Measurements from ENCODE around the gene UQCRFS1. TPM values are rescaled to one million over a fixed set of nuclear protein-coding genes. Genes with fewer than 3 reads are reported as not detected.

Gene UQCRFS1
- total RNA-seq, 1 donor from 2014 or later = 40.3 TPM

DNA sequence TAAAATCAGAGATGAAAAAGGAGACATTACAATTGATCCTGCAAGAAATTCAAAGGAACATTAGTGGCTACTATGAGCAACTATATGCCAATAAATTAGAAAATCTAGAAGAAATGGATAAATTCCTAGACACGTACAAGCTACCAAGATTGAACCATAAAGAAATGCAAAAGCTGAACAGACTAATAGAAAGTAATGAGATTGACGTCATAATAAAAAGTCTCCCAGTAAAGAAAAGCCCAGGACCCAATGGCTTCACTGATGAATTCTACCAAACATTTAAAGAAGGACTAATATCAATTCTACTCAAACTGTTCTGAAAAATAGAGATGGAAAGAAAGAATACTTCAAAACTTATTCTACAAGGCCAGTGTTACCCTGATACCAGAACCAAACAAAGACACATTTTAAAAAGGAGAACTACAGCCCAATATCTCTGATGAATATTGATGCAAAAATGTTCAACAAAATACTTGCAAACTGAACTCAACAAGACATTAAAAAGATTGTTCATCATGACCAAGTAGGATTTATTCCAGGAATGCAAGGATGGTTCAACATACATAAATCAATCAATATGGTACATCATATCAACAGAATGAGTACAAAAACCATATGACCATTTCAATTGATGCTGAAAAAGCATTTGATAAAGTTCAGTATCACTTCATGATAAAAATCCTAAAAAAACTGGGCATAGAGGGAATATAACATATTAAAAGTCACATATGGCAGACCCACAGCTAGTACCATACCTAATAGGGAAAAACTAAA, 35.8 kb downstream of the UQCRFS1 start:
- Mint-ChIP-seq H3K27me3 (ENCODE audit: insufficient read depth) (no peaks in the 10 kb centered on the region), H3K9me3 (peaks cover 41% of the 10 kb centered on the region), H3K4me3 (no peak overlapping the region), H3K36me3 (ENCODE audit: low read depth) (no peaks in the 10 kb centered on the region), H3K27ac (no peak overlapping the region), H3K4me1 (ENCODE audit: low read depth) (no peaks in the 10 kb centered on the region)
- DNase-seq (ENCODE audit: low spot score) = no peak
- intact Hi-C loops (cut with micrococcal nuclease) = no loop called here

DNA sequence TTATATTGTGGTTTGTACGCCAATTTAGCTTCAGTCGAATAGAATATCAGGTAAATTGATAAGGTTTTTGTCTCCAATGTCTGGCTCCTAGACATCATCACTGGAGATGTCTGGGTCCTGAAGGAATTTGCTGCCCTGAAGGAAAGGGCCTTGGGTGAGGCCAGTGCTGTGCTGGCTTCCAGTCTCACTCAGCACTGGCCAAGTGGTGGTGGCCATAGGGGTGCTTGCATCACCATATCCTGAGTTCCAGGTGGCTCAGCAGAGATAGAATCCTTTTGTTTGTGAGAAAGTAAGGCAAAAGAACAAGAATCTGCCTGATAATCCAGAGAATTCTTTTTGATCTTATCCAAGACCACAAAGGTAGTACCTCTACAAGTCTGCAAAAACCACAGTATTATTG, 39.1 kb downstream of the UQCRFS1 start:
- Mint-ChIP-seq H3K36me3 (ENCODE audit: low read depth) (no peaks in the 10 kb centered on the region), H3K27me3 (ENCODE audit: insufficient read depth) (no peaks in the 10 kb centered on the region), H3K4me3 (no peak overlapping the region), H3K9me3 (peaks cover 41% of the 10 kb centered on the region), H3K4me1 (ENCODE audit: low read depth) (peaks cover 5% of the 10 kb centered on the region), H3K27ac (no peak overlapping the region)
- intact Hi-C loops (cut with micrococcal nuclease) = no loop called here
- no peak for DNase-seq (ENCODE audit: low spot score)

DNA sequence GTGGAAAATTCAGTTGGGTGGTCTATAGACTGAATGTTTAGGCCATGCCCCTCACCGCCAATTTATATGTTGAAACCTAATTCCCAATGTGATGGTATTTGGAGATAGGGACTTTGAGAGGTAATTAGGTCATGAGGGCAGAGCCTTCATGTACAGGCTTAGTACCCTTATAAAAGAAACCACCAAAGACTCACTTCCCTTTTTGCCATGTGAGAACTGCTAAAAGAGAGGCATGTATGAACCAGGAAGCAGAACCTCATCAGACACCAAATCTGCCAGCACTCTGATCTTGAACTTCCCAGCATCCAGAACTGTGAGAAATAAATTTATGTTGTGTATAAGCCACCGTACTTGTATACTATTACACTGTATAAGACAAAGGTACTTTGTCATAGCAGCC, 40.6 kb downstream of the UQCRFS1 start:
- Mint-ChIP-seq H3K9me3 (peaks cover 38% of the 10 kb centered on the region), H3K36me3 (ENCODE audit: low read depth) (no peaks in the 10 kb centered on the region), H3K27me3 (ENCODE audit: insufficient read depth) (peaks cover 2% of the 10 kb centered on the region), H3K27ac (no peak overlapping the region), H3K4me1 (ENCODE audit: low read depth) (peaks cover 5% of the 10 kb centered on the region), H3K4me3 (no peak overlapping the region)
- DNase-seq (ENCODE audit: low spot score) = no peak
- intact Hi-C loops (cut with micrococcal nuclease) = no loop called here

DNA sequence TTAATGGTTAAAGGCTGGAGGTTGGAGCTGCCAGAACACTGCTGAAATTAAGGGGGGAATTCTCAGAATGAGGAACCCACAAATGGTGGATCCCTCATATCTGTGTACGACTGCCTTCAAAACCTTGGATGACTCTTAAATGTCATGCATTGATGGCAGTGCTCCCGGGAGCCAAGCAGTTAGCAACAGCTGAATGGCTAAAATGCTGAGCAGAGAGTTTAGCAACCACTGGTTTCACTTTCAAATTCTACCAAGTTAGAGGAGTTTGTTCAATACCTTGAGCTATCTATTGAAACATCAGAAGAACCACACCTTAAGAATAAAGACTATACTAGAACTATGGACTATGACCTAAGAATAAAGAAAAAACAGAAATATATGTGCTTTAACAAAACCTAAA, 41.4 kb downstream of the UQCRFS1 start:
- peaks cover 2% of the 10 kb centered on the region for H3K27me3 Mint-ChIP-seq (ENCODE audit: insufficient read depth)
- no peaks in the 10 kb centered on the region for H3K36me3 Mint-ChIP-seq (ENCODE audit: low read depth)
- no peak overlapping the region for H3K4me3 Mint-ChIP-seq
- peaks cover 5% of the 10 kb centered on the region for H3K4me1 Mint-ChIP-seq (ENCODE audit: low read depth)
- no peak overlapping the region for H3K27ac Mint-ChIP-seq
- no peak for DNase-seq (ENCODE audit: low spot score)
- intact Hi-C loops (cut with micrococcal nuclease) = no loop called here
- H3K9me3 Mint-ChIP-seq = peaks cover 30% of the 10 kb centered on the region

DNA sequence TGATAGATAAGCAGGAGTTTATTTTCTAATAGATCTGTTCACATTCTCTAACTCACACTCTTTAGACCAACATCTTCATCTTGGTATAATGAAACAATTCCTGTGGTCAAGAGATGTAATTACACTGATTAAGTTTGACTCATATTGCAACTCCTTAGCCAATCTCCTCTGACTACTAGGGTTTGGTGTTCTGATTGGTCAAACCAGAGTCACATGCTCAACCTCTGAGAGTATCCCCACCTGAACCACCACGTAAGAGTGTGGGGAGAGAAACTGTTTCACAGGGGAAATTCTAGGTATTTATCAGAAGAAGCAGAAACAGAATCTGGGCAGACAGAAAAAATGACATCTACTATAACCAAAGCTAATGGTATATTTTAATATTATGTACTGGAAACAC, 42.4 kb downstream of the UQCRFS1 start:
- H3K27me3 Mint-ChIP-seq (ENCODE audit: insufficient read depth) = peaks cover 2% of the 10 kb centered on the region
- no peak overlapping the region for H3K27ac Mint-ChIP-seq
- no peaks in the 10 kb centered on the region for H3K36me3 Mint-ChIP-seq (ENCODE audit: low read depth)
- H3K4me3 Mint-ChIP-seq = no peak overlapping the region
- peaks cover 5% of the 10 kb centered on the region for H3K4me1 Mint-ChIP-seq (ENCODE audit: low read depth)
- intact Hi-C loops (cut with micrococcal nuclease) = no loop called here
- H3K9me3 Mint-ChIP-seq = peaks cover 20% of the 10 kb centered on the region
- DNase-seq (ENCODE audit: low spot score) = no peak

DNA sequence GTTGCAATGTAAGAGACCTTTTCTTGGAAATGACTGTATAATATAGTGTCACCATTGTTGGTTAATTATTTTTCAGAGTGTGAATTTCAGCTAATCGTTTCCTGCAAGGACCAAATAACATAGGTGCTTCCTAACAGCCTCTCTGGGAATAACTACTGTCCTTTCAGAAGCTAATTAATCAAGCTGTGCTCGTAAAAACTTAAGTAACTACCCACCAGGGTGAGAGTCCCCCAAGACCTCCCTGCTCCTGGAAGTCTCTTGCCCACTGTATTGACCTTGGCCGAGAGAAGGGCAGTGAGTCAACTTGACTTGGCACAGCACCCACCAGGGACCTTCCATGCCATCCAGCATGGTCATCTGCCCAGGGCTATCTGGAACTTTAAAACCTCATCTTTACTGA, 50.3 kb downstream of the UQCRFS1 start:
- intact Hi-C loops (cut with micrococcal nuclease) = no loop called here
- peaks cover 8% of the 10 kb centered on the region for H3K27me3 Mint-ChIP-seq (ENCODE audit: insufficient read depth)
- no peaks in the 10 kb centered on the region for H3K4me1 Mint-ChIP-seq (ENCODE audit: low read depth)
- no peak for DNase-seq (ENCODE audit: low spot score)
- H3K36me3 Mint-ChIP-seq (ENCODE audit: low read depth) = no peaks in the 10 kb centered on the region
- H3K27ac Mint-ChIP-seq = no peak overlapping the region
- H3K4me3 Mint-ChIP-seq = no peak overlapping the region
- H3K9me3 Mint-ChIP-seq = peaks cover 3% of the 10 kb centered on the region

DNA sequence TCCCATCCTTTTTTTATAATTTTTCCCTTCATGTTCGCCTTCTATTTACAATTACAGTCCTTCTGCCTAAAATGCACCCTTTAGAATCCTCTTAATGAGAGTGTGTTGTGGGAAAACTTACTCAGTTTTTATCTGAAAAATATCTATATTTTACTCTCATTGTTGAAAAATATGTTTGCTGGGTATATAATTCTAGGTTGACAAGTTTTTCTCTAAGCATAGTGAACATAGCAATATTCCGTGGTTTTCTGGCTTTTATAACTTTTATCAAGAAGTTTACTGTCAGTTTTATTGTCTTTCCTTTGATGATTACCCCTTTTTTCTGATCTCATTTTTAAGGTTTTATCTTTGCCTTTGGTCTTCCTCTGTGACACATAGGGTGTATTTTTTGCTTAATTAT, 57.3 kb downstream of the UQCRFS1 start:
- intact Hi-C loops (cut with micrococcal nuclease) = no loop called here
- no peak for DNase-seq (ENCODE audit: low spot score)

More for the DNA sequence above, 57.3 kb downstream of the UQCRFS1 start:
- H3K27ac Mint-ChIP-seq = no peak overlapping the region
- no peak overlapping the region for H3K4me3 Mint-ChIP-seq
- no peaks in the 10 kb centered on the region for H3K4me1 Mint-ChIP-seq (ENCODE audit: low read depth)
- no peaks in the 10 kb centered on the region for H3K36me3 Mint-ChIP-seq (ENCODE audit: low read depth)
- peaks cover 23% of the 10 kb centered on the region for H3K9me3 Mint-ChIP-seq
- H3K27me3 Mint-ChIP-seq (ENCODE audit: insufficient read depth) = peaks cover 5% of the 10 kb centered on the region
